Vagina (tissue), 2 donors: ENCODE data around the gene PTPN5. TPM values are rescaled to one million over a fixed set of nuclear protein-coding genes. Genes with fewer than 3 reads are reported as not detected.

Experiments
- DNase-seq, 2 donors: peaks; one replicate each; pipeline ENCODE4 v3.0.0-alpha.2; 2017; ENCODE audit errors: extremely low spot score in 2 of 2
- H3K27ac ChIP-seq: fragments of 200-600 bp; sonication (generic); one replicate; pipeline ENCODE4 v1.5.1; 2019
- H3K27me3 ChIP-seq: fragments of 200-600 bp; sonication (generic); one replicate; pipeline ENCODE4 v1.5.1; 2019
- H3K36me3 ChIP-seq, 2 donors: fragments of 200-600 bp; sonication (generic); one replicate each; pipeline ENCODE4 v1.5.1; 2017 to 2019
- H3K4me1 ChIP-seq: fragments of 200-600 bp; sonication (generic); one replicate; pipeline ENCODE4 v1.5.1; 2019
- H3K4me3 ChIP-seq, 2 donors: fragments of 200-600 bp; sonication (generic); 1 replicate in 1 of 2; 2 replicates in 1 of 2; pipeline ENCODE4 v1.5.1; 2016 to 2019
- H3K9me3 ChIP-seq: fragments of 200-600 bp; sonication (generic); one replicate; pipeline ENCODE4 v1.5.1; 2019
- POLR2A ChIP-seq, 2 donors: fragments of 450-650 bp; IDR thresholded peaks; one replicate each; pipeline ENCODE4 v1.6.1; 2017; ENCODE audit warnings: antibody characterized with exemption in 2 of 2, mild to moderate bottlenecking in 2 of 2, moderate library complexity in 2 of 2
- POLR2AphosphoS5 ChIP-seq, 2 donors: sonication (generic); formaldehyde crosslinking; IDR thresholded peaks; one replicate each; pipeline ENCODE4 v1.9.0; 2017; ENCODE audit warnings: antibody characterized with exemption in 2 of 2, mild to moderate bottlenecking in 2 of 2, low read depth in 1 of 2; ENCODE audit not compliant: insufficient read depth in 1 of 2
- intact Hi-C: fragments of 100-400 bp; cut with DNase I; formaldehyde crosslinking; loops from one replicate; pipeline ENCODE4 v1.15.1; 2023
- total RNA-seq: library from RNA; depleted of rRNA; stranded (reverse); fragments of >200 nt; gene quantifications from one replicate; pipeline ENCODE4 v1.2.3, GENCODE V29; 2016
- TF ChIP-seq, protein P1 (sequence below), 3 experiments: fragments of 450-650 bp in 2 of 3; fragments of 200-600 bp in 1 of 3; sonication (generic) in 1 of 3; IDR thresholded peaks; one replicate each; pipeline ENCODE4 v1.5.1; 2017 to 2019; ENCODE audit warnings: antibody characterized with exemption in 3 of 3, mild to moderate bottlenecking in 2 of 3, moderate library complexity in 2 of 3

PTPN5 gene
- total RNA-seq, 1 donor from 2014 or later, result 0.49 TPM

DNA sequence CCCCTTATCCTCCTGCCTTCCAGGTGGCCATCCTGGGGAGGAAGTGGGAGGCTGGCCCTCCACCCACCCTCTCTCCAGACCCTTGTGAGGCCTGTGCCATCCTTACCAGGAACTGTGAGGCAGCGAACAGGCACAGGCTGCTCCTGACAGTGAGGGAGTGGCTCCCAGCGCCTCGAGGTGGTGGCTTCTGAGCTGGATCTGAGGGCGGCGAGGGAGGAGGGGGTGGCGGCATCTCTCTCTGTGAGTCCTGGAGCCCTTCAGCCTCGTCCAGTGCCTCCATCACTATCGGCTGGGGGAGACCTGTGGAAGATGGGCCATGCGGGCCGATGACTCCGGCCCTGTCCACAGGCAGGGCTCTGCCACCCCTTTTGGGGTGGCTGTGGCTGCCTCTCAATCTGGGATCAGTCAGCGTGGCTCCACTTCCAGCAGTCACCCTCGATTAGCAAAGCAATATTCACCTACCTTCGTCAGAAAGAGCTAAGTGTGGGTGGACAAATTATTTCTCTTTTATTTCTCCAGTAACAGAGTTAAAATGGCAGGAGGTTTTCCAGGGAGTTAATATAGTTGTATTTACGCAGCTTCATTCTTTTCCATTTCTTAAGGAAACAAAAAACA, 47.6 kb downstream of the PTPN5 start:
- no peaks in the 10 kb centered on the region for H3K9me3 ChIP-seq
- intact Hi-C loops, result no loop called here
- no peaks in the 10 kb centered on the region for H3K36me3 ChIP-seq
- H3K4me3 ChIP-seq, result no peak overlapping the region
- H3K4me1 ChIP-seq, result no peaks in the 10 kb centered on the region
- no peak for TF ChIP-seq POLR2AphosphoS5 (IDR thresholded peaks at IDR 0.05; ENCODE audit: insufficient read depth in 1 of 2, low read depth in 1 of 2)
- TF ChIP-seq, protein P1, sequence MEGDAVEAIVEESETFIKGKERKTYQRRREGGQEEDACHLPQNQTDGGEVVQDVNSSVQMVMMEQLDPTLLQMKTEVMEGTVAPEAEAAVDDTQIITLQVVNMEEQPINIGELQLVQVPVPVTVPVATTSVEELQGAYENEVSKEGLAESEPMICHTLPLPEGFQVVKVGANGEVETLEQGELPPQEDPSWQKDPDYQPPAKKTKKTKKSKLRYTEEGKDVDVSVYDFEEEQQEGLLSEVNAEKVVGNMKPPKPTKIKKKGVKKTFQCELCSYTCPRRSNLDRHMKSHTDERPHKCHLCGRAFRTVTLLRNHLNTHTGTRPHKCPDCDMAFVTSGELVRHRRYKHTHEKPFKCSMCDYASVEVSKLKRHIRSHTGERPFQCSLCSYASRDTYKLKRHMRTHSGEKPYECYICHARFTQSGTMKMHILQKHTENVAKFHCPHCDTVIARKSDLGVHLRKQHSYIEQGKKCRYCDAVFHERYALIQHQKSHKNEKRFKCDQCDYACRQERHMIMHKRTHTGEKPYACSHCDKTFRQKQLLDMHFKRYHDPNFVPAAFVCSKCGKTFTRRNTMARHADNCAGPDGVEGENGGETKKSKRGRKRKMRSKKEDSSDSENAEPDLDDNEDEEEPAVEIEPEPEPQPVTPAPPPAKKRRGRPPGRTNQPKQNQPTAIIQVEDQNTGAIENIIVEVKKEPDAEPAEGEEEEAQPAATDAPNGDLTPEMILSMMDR (IDR thresholded peaks at IDR 0.05), result no peak
- TF ChIP-seq POLR2A (IDR thresholded peaks at IDR 0.05), result no peak
- DNase-seq, result no peak
- no peaks in the 10 kb centered on the region for H3K27me3 ChIP-seq
- no peak overlapping the region for H3K27ac ChIP-seq

DNA sequence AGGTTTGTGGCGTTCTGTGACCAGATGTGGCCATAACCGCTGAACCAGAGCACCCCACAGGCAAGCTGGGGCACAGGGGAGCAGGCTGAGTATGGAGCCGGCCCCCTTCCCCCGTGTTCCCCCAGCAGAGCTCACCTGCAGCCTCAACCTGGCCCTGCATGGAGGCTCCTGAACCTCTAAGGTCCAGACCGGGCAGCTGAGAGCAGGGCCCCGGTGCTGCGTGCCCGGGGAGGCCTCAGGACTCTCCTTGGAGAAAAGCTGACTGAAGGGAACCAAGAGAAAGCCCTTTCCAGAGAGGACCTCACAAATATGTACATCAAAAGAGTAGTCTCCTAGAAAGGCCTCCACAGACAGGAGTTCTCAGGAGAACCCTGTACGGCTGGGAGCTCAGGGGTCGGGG, 48.2 kb downstream of the PTPN5 start:
- Histone ChIP-seq H3K4me3 (no peak overlapping the region), H3K36me3 (no peaks in the 10 kb centered on the region), H3K4me1 (no peaks in the 10 kb centered on the region), H3K27ac (no peak overlapping the region), H3K27me3 (no peaks in the 10 kb centered on the region), H3K9me3 (no peaks in the 10 kb centered on the region)
- intact Hi-C loops, result no loop called here
- no peak for TF ChIP-seq POLR2AphosphoS5 (IDR thresholded peaks at IDR 0.05; ENCODE audit: insufficient read depth in 1 of 2, low read depth in 1 of 2)
- no peak for TF ChIP-seq POLR2A (IDR thresholded peaks at IDR 0.05)
- TF ChIP-seq, protein P1 (IDR thresholded peaks at IDR 0.05), result no peak
- no peak for DNase-seq

- no peak for DNase-seq
- Histone ChIP-seq H3K4me1 (no peaks in the 10 kb centered on the region), H3K27me3 (no peaks in the 10 kb centered on the region), H3K36me3 (no peaks in the 10 kb centered on the region), H3K27ac (no peak overlapping the region), H3K4me3 (no peak overlapping the region), H3K9me3 (no peaks in the 10 kb centered on the region)
- intact Hi-C loops, result no loop called here
- TF ChIP-seq POLR2AphosphoS5 (IDR thresholded peaks at IDR 0.05; ENCODE audit: insufficient read depth in 1 of 2, low read depth in 1 of 2), result no peak
- TF ChIP-seq POLR2A (IDR thresholded peaks at IDR 0.05), result no peak
- TF ChIP-seq, protein P1 (IDR thresholded peaks at IDR 0.05), result no peak
Observed at GRCh38 chr11:18741783-18742182, 49.8 kb downstream of the PTPN5 start.

DNA sequence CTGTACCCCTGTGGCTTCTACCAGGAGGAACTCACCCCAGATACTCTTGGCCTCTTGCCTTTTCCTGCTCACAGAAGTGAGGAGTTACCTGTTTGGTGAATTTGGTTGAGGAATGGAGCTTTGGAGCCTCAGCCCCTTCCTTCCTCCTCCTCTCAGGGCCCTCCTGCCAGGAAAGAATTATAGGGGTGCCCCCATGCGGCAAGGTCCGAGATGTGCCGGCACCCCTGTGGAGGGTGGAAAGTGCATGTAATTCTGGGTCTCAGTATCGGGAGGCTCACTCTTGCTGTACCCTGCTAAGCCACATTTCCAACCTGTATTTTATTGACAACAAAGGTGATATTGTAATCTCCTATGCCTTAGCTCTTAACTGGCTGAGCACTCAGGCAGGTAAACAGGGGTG, 51.9 kb downstream of the PTPN5 start:
- H3K4me3 ChIP-seq, result no peak overlapping the region
- no peaks in the 10 kb centered on the region for H3K9me3 ChIP-seq
- TF ChIP-seq POLR2A (IDR thresholded peaks at IDR 0.05) (no peak), POLR2AphosphoS5 (IDR thresholded peaks at IDR 0.05; ENCODE audit: insufficient read depth in 1 of 2, low read depth in 1 of 2) (no peak)
- TF ChIP-seq, protein P1 (IDR thresholded peaks at IDR 0.05), result no peak
- H3K4me1 ChIP-seq, result no peaks in the 10 kb centered on the region
- DNase-seq, result no peak
- intact Hi-C loops, result loop anchor here (10.0 kb wide), 1 partner anchor 625 kb away; no protein-coding TSS in a partner anchor
- no peaks in the 10 kb centered on the region for H3K27me3 ChIP-seq
- H3K27ac ChIP-seq, result no peak overlapping the region
- no peaks in the 10 kb centered on the region for H3K36me3 ChIP-seq

GRCh38 chr11:18737642-18738041, 54.0 kb downstream of the PTPN5 start:
- intact Hi-C loops, result loop anchor here (10.0 kb wide), 1 partner anchor 623 kb away; no protein-coding TSS in a partner anchor
- Histone ChIP-seq H3K4me1 (no peaks in the 10 kb centered on the region), H3K4me3 (no peak overlapping the region), H3K27me3 (no peaks in the 10 kb centered on the region), H3K9me3 (no peaks in the 10 kb centered on the region), H3K36me3 (no peaks in the 10 kb centered on the region), H3K27ac (no peak overlapping the region)
- TF ChIP-seq, protein P1 (IDR thresholded peaks at IDR 0.05), result no peak
- TF ChIP-seq POLR2AphosphoS5 (IDR thresholded peaks at IDR 0.05; ENCODE audit: insufficient read depth in 1 of 2, low read depth in 1 of 2) (no peak), POLR2A (IDR thresholded peaks at IDR 0.05) (no peak)
- DNase-seq, result no peak
